Stimulated activated naive CD4-positive, alpha-beta T cell (primary cell): ENCODE data around the gene ZBTB11.
"Not testable (repeated sequence)": the region's sequence is repeated elsewhere in the genome, so short reads cannot be mapped to it uniquely, and the experiment has no call there.

Source experiments
- DNase-seq, 6 experiments: peaks; one replicate each; lab custom pipeline; 2025; lab: John Stamatoyannopoulos, UW

Gene ZBTB11

DNA sequence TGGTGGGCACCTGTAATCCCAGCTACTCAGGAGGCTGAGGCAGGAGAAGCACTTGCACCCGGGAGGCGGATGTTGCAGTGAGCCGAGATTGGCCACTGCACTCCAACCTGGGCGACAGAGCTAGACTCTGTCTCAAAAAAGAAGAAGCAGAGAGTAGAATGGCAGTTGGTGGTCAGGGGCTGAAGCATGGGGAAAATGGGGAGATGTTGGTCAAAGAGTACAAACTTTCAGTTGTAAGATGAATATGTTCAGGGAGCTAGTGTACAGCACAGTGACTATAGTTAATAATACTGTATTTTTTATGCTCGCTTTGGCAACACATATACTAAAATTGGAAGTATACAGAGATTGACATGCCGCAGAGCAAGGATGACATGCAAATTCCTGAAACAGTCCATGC lies 61.4 kb downstream of the ZBTB11 start:
- DNase-seq, result no peak

DNA sequence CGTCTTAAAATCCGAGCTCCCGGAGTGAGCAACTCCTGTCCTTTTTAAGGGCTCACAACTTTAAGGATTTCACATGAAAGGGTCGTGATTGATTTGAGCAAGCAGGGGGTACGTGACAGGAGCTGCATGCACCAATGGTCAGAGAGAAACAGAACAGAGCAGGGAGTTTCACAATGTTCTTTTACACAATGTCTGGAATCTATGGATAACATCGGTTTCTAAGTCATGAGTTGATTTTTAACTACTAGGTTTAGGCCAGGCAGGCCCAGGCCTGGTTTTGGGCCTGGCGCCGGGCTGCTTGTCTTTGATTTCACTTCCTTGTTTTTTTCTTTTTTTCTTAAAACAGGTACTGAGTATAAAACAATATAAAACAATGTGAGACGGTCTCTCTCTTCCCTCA lies 63.9 kb downstream of the ZBTB11 start:
- not testable (repeated sequence) for DNase-seq

DNA sequence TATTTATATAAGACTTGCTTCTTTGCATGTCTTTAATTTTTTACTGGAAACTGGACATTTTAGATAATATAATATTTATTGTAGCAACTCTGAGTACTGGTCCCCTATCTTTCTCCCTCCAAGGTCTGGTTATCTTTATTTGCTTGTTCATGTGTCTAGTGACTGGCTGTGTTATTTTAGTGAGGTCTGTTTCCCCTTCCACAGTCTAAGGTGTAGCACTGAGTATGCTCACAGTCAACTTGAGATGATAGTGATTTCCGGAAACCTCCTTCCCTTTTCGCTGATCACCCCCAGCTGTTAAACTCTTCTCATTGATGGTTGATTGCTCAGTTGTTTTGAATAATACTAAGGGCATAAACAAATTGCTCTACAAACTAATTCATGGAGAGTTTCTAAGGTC lies 65.9 kb downstream of the ZBTB11 start:
- DNase-seq, result no peak

DNA sequence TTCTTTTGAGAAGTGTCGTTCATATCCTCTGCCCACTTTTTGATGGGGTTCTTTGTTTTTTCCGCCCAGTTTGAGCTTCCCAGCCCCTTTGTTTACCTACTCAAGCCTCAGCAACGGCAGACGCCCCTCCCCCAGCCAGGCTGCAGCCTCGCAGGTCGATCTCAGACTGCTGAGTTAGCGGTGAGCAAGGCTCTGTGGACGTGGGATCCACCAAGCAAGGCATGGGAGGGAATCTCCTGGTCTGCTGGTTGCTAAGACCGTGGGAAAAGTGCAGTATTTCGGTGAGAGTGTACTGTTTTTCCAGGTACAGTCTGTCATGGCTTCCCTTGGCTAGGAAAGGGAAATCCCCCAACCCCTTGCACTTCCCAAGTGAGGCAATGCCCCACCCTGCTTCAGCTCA lies 71.5 kb downstream of the ZBTB11 start:
- not testable (repeated sequence) for DNase-seq

DNA sequence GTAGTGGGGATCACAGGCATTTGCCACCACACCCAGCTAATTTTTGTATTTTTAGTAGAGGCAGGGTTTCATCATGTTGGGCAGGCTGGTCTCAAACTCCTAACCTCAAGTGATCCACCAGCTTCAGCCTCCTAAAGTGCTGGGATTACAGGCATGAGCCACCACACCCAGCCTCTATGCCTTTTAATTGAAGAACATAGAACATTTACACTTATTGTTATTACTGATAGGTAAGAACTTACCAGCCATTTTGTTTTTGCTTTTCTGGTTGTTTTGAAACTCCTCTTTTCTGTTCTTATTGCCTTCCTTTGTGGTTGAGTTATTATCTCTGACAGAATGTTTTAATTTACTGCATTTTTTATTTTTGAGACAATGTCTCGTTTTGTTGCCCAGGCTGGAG lies 73.7 kb downstream of the ZBTB11 start:
- DNase-seq, result no peak

DNA sequence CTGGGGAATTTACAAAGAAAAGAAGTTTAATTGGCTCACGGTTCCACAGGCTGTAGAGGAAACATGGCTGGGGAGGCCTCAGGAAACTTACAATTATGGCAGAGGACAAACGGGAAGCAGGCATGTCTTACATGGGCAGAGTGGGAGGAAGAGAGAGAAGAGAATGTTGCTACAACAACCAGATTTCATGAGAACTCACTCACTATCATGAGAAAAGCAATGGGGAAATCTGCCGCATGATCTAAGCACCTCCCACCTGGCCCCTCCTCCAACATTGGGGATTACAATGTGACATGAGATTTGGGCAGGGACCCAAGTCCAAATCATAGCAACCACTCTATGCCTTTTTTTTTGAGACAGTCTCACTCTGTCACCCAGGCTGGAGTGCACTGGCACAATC lies 74.2 kb downstream of the ZBTB11 start:
- no peak for DNase-seq
